HepG2 (cell line): Measurements from ENCODE around the gene ZNF273. TPM values are rescaled to one million over a fixed set of nuclear protein-coding genes. Genes with fewer than 3 reads are reported as not detected.

Experiments used
- BHLHE40 ChIP-seq: IDR thresholded peaks from 2 replicates; pipeline ENCODE4 v1.6.1; 2011; ENCODE audit warnings: low read length, improper control_type of control experiment
- CBX5 ChIP-seq: sonication (generic); formaldehyde crosslinking; IDR thresholded peaks from 2 replicates; pipeline ENCODE4 v1.4.0; 2020; ENCODE audit warnings: missing genetic modification reagents, borderline replicate concordance
- HIC2 ChIP-seq: sonication (generic); formaldehyde crosslinking; IDR thresholded peaks from 2 replicates; pipeline ENCODE4 v1.9.0; 2022; ENCODE audit warnings: low read depth, missing genetic modification reagents
- NONO ChIP-seq, 2 experiments: fragments of 450-650 bp in 1 of 2; sonication (generic) in 1 of 2; formaldehyde crosslinking in 1 of 2; IDR thresholded peaks in 1 of 2; conservative IDR thresholded peaks in 1 of 2; 2 replicates each; pipeline versions ENCODE4 v1.6.1 to v1.8.0; 2017 to 2022; ENCODE audit warnings: mild to moderate bottlenecking in 1 of 2, missing genetic modification reagents in 1 of 2, moderate library complexity in 1 of 2
- PAX8 ChIP-seq: sonication (generic); formaldehyde crosslinking; IDR thresholded peaks from 2 replicates; pipeline ENCODE4 v1.8.0; 2022; ENCODE audit warnings: mild to moderate bottlenecking, missing genetic modification reagents, borderline replicate concordance
- REL ChIP-seq: sonication (generic); formaldehyde crosslinking; conservative IDR thresholded peaks from 2 replicates; pipeline ENCODE4 v1.8.0; 2022; ENCODE audit warnings: mild to moderate bottlenecking, missing genetic modification reagents, moderate library complexity
- SATB2 ChIP-seq: sonication (generic); formaldehyde crosslinking; IDR thresholded peaks from 2 replicates; pipeline ENCODE4 v1.5.0; 2020; ENCODE audit warnings: missing genetic modification reagents
- SKIL ChIP-seq: sonication (generic); formaldehyde crosslinking; IDR thresholded peaks from 2 replicates; pipeline ENCODE4 v1.8.0; 2022; ENCODE audit warnings: missing genetic modification reagents, mild to moderate bottlenecking, moderate library complexity, borderline replicate concordance
- THYN1 ChIP-seq: sonication (generic); formaldehyde crosslinking; IDR thresholded peaks from 2 replicates; pipeline ENCODE4 v1.8.1; 2023; ENCODE audit warnings: low read depth, mild to moderate bottlenecking, moderate library complexity, missing genetic modification reagents, borderline replicate concordance
- TIGD3 ChIP-seq: sonication (generic); formaldehyde crosslinking; IDR thresholded peaks from 2 replicates; pipeline ENCODE4 v1.5.1; 2020; ENCODE audit warnings: mild to moderate bottlenecking, missing genetic modification reagents, borderline replicate concordance
- ZNF317 ChIP-seq: sonication (generic); formaldehyde crosslinking; IDR thresholded peaks from 2 replicates; pipeline ENCODE4 v1.5.0; 2020; ENCODE audit warnings: mild to moderate bottlenecking, missing genetic modification reagents
- ZNF335 ChIP-seq: sonication (generic); formaldehyde crosslinking; IDR thresholded peaks from 2 replicates; pipeline ENCODE4 v1.4.0; 2020; ENCODE audit warnings: missing genetic modification reagents
- ZNF652 ChIP-seq: IDR thresholded peaks from 2 replicates; pipeline ENCODE4 v1.6.1; 2016; ENCODE audit warnings: low read depth, borderline replicate concordance
- ZNF75D ChIP-seq: sonication (generic); formaldehyde crosslinking; IDR thresholded peaks from 2 replicates; pipeline ENCODE4 v1.8.1; 2023; ENCODE audit warnings: missing genetic modification reagents, mild to moderate bottlenecking, borderline replicate concordance
- ZNF790 ChIP-seq: sonication (generic); formaldehyde crosslinking; IDR thresholded peaks from 2 replicates; pipeline ENCODE4 v1.8.0; 2022; ENCODE audit warnings: missing genetic modification reagents, mild to moderate bottlenecking, borderline replicate concordance
- ZSCAN5A ChIP-seq: sonication (generic); formaldehyde crosslinking; IDR thresholded peaks from 2 replicates; pipeline ENCODE4 v1.8.0; 2022; ENCODE audit warnings: mild to moderate bottlenecking, missing genetic modification reagents, borderline replicate concordance
- polyA plus RNA-seq, 8 experiments: library from polyadenylated mRNA; depleted of rRNA in 3 of 8; stranded (reverse) in 7 of 8; unstranded in 1 of 8; fragments of >200 nt; fragmentation: Illumina TruSeq in 4 of 8; extraction: Trizol in 4 of 8; gene quantifications; 2 replicates each; pipeline versions ENCODE4 v1.2.1 to v1.2.3, GENCODE V29; 2011 to 2016; ENCODE audit warnings: low read depth in 4 of 8, missing spikeins in 1 of 8, mixed read lengths in 1 of 8; ENCODE audit not compliant: insufficient read depth in 1 of 8
- total RNA-seq, 5 experiments: library from RNA; depleted of rRNA; stranded (reverse); fragments of >200 nt; fragmentation: Illumina TruSeq; extraction: Trizol; gene quantifications; 2 replicates each; pipeline ENCODE4 v1.2.3, GENCODE V29; 2016; ENCODE audit warnings: low read depth in 1 of 5

The ZNF273 gene
- total and polyA plus RNA-seq, 2 of the 13 experiments (the other 11 are each of a cell fraction or from before 2014, with no cell fraction given), result 1.7 to 5.8 TPM

GRCh38 chr7:64887756-64888508, 15.1 kb upstream of the ZNF273 start (continued):
- TF ChIP-seq TIGD3 (CRISPR knock-in tag) (no peak), THYN1 (no peak), ZNF790 (CRISPR knock-in tag) (no peak), SATB2 (CRISPR knock-in tag) (no peak), HIC2 (no peak), ZNF652 (CRISPR knock-in tag) (no peak), ZSCAN5A (CRISPR knock-in tag) (no peak), CBX5 (CRISPR knock-in tag) (0 out of 2 replicates have a peak, but pooled peaks have one; percentile 20), NONO (IDR thresholded peaks at IDR 0.05) (no peak), NONO (CRISPR knock-in tag; conservative IDR thresholded peaks at IDR 0.05) (no peak; the same call in 1 of the 2 replicates), REL (CRISPR knock-in tag) (no peak), SKIL (no peak), PAX8 (CRISPR knock-in tag) (no peak), BHLHE40 (no peak), ZNF317 (CRISPR knock-in tag) (no peak), ZNF75D (CRISPR knock-in tag) (no peak), ZNF335 (no peak)
